Common myeloid progenitor, CD34-positive (primary cell): ENCODE data around the gene MT1HL1.
"Not testable (repeated sequence)": the region's sequence is repeated elsewhere in the genome, so short reads cannot be mapped to it uniquely, and the experiment has no call there.

Source experiments
- CTCF ChIA-PET: fragments of 350-600 bp; sonication (Branson Sonifier 250); formaldehyde crosslinking; loops from one replicate; lab custom pipeline; 2021; ENCODE audit warnings: antibody characterized with exemption; lab: Charles Lee
- POLR2A ChIA-PET: fragments of 350-600 bp; sonication (Branson Sonifier 250); formaldehyde crosslinking; loops from one replicate; lab custom pipeline; 2021; ENCODE audit warnings: antibody characterized with exemption; lab: Charles Lee
- DNase-seq, 3 donors: peaks; one replicate each; pipeline versions ENCODE4 v3.0.0 to v3.0.0-alpha.2; 2013
- H3K27ac ChIP-seq, 2 experiments: 1 replicate in 1 of 2; 2 replicates in 1 of 2; pipeline ENCODE4 v1.7.0; 2013; ENCODE audit warnings: inconsistent platforms in 2 of 2, low read length in 2 of 2, mild to moderate bottlenecking in 2 of 2, low read depth in 1 of 2, moderate library complexity in 1 of 2; ENCODE audit not compliant: severe bottlenecking in 2 of 2, insufficient read depth in 1 of 2, poor library complexity in 1 of 2
- H3K27me3 ChIP-seq, 5 experiments: replicated peaks in 2 of 5; 1 replicate in 3 of 5; 2 replicates in 2 of 5; pipeline versions ENCODE4 v1.6.1 to v1.7.0; 2013; ENCODE audit warnings: low read length in 4 of 5, mild to moderate bottlenecking in 2 of 5, moderate library complexity in 2 of 5, inconsistent platforms in 1 of 5; ENCODE audit not compliant: insufficient read depth in 5 of 5, control insufficient read depth in 4 of 5
- H3K36me3 ChIP-seq, 4 experiments: 1 replicate in 2 of 4; 2 replicates in 2 of 4; pipeline versions ENCODE4 v1.6.1 to v1.7.0; 2013; ENCODE audit warnings: low read length in 3 of 4, control low read depth in 1 of 4, mild to moderate bottlenecking in 1 of 4; ENCODE audit not compliant: control insufficient read depth in 4 of 4, insufficient read depth in 4 of 4
- H3K4me1 ChIP-seq, 4 experiments: 1 replicate in 3 of 4; 2 replicates in 1 of 4; pipeline versions ENCODE4 v1.6.1 to v1.7.1; 2013; ENCODE audit warnings: low read length in 3 of 4, mild to moderate bottlenecking in 3 of 4, control low read depth in 1 of 4, inconsistent platforms in 1 of 4, moderate library complexity in 1 of 4; ENCODE audit not compliant: control insufficient read depth in 4 of 4, insufficient read depth in 4 of 4; ENCODE audit errors: control extremely low read depth in 1 of 4
- H3K4me3 ChIP-seq, 7 experiments: 1 replicate in 4 of 7; 2 replicates in 3 of 7; pipeline versions ENCODE4 v1.5.1 to v1.7.0; 2013; ENCODE audit warnings: mild to moderate bottlenecking in 7 of 7, low read length in 6 of 7, moderate library complexity in 6 of 7, inconsistent platforms in 2 of 7, low read depth in 2 of 7, control low read depth in 1 of 7; ENCODE audit not compliant: insufficient read depth in 4 of 7, control insufficient read depth in 1 of 7; ENCODE audit errors: extremely low read depth in 1 of 7
- H3K9me3 ChIP-seq, 5 experiments: 1 replicate in 4 of 5; 2 replicates in 1 of 5; pipeline versions ENCODE4 v1.6.1 to v1.7.1; 2013; ENCODE audit warnings: low read length in 4 of 5, mild to moderate bottlenecking in 2 of 5, inconsistent platforms in 1 of 5, low read depth in 1 of 5, moderate library complexity in 1 of 5; ENCODE audit not compliant: control insufficient read depth in 4 of 5, insufficient read depth in 2 of 5; ENCODE audit errors: control extremely low read depth in 1 of 5
- WGBS: methylation state at CpG from one replicate; pipeline ENCODE4 v1.1.5; 2013; ENCODE audit not compliant: insufficient coverage; 5-methylcytosine and 5-hydroxymethylcytosine counted together

The MT1HL1 gene

DNA sequence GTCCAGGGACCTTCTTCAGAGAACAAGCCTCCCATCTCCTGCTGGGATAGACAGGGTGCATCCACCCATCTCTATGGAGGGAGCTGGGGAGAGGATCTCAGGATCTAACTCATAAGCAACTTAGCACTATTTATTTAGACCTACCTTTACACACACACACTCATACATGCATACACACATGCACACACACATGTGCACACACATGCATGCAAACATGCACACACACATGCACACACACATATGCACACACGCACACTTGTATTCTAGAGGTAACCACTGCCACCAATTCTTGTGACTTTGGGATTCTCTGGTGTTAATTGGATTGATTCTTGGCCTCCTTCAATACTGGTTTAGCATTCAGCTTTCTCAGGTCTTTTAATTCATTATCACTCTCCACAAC, 9.8 kb downstream of the MT1HL1 start:
- DNase-seq, result no peak
- 80% methylated on average over 1 of the region's 1 CpG for whole genome bisulfite sequencing
- no peak overlapping the region for H3K4me3 ChIP-seq
- peaks cover 0 to 9% (median 0%) of the 10 kb centered on the region in 5 experiments for H3K27me3 ChIP-seq
- H3K27ac ChIP-seq, result no peak overlapping the region
- ChIA-PET POLR2A (no interaction called here), CTCF (no interaction called here)
- H3K9me3 ChIP-seq, result peaks cover 0 to 2% (median 0%) of the 10 kb centered on the region in 5 experiments
- no peaks in the 10 kb centered on the region for H3K4me1 ChIP-seq
- no peaks in the 10 kb centered on the region for H3K36me3 ChIP-seq

- H3K9me3 ChIP-seq, result peaks cover 0 to 2% (median 0%) of the 10 kb centered on the region in 5 experiments
- H3K36me3 ChIP-seq, result no peaks in the 10 kb centered on the region
- no peak for DNase-seq
- POLR2A ChIA-PET, result no interaction called here
- H3K4me1 ChIP-seq, result no peaks in the 10 kb centered on the region
- peaks cover 0 to 4% (median 0%) of the 10 kb centered on the region in 5 experiments for H3K27me3 ChIP-seq
- H3K27ac ChIP-seq, result no peak overlapping the region
- 92% methylated on average over 4 of the region's 8 CpGs for WGBS
- CTCF ChIA-PET, result no interaction called here
- no peak overlapping the region for H3K4me3 ChIP-seq
These were observed 11.8 kb downstream of the MT1HL1 start for GRCh38 chr1:236992449-236992848.

DNA sequence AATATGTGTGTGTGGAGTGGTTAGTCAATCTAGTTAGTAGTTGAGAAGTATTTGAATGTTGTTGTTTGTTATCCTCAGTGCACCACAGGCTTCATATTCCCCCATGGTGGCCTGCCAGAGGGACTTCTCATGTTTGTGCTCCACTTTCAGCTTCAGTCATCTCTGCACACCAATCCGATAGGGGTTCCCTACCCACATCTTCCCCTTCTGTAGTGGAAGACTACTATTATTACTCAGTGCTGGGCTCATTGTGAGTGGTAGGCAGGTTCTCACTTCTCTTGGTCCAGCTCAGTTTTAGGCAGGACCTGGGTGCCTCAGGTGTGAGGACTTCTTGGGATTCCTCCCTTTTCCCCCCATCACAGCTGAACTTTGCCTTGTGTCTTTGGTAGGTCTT, 14.2 kb downstream of the MT1HL1 start:
- WGBS, result no CpG with 5 or more reads among the region's 1 CpG
- no peak for DNase-seq
- Histone ChIP-seq H3K4me1 (no peaks in the 10 kb centered on the region), H3K27me3 (no peaks in the 10 kb centered on the region), H3K36me3 (no peaks in the 10 kb centered on the region), H3K9me3 (peaks cover 0 to 2% (median 0%) of the 10 kb centered on the region in 5 experiments), H3K4me3 (no peak overlapping the region), H3K27ac (no peak overlapping the region)
- ChIA-PET CTCF (no interaction called here), POLR2A (no interaction called here)

- CTCF ChIA-PET, result no interaction called here
- 92% methylated on average over 1 of the region's 3 CpGs for WGBS
- POLR2A ChIA-PET, result no interaction called here
These were observed 14.8 kb downstream of the MT1HL1 start for GRCh38 chr1:236989290-236990051.

DNA sequence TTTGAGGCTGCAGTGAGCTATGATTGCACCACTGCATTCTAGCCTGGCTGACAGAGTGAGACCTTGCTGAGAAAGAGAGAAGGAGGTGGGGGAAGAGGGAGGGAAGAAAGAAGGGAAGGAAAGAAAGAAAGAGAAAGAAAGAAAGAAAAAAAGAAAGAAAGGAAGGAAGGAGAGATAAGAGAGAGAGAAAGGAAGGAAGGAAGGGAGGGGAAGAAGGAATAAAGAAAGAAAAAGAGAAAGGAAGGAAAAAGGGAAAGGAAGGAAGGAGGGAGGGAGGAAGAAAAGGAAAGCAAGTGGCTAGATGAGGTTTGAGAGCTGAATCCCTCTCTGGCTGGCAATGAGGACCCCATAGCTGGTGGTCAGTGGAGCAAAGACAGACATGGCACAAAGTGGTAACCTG, 20.4 kb downstream of the MT1HL1 start:
- no peaks in the 10 kb centered on the region for H3K27me3 ChIP-seq
- no peaks in the 10 kb centered on the region for H3K4me1 ChIP-seq
- ChIA-PET POLR2A (no interaction called here), CTCF (interaction anchor here (1.4 kb wide), 1 partner anchor 12 kb away, joined by 4 read pairs; no protein-coding TSS in a partner anchor)
- no peak overlapping the region for H3K27ac ChIP-seq
- DNase-seq, result no peak
- H3K9me3 ChIP-seq, result no peaks in the 10 kb centered on the region
- H3K36me3 ChIP-seq, result no peaks in the 10 kb centered on the region
- no peak overlapping the region for H3K4me3 ChIP-seq

More at GRCh38 chr1:236989290-236990051, 14.8 kb downstream of the MT1HL1 start:
- peaks cover 0 to 2% (median 0%) of the 10 kb centered on the region in 5 experiments for H3K9me3 ChIP-seq
- H3K4me3 ChIP-seq, result no peak overlapping the region
- no peaks in the 10 kb centered on the region for H3K36me3 ChIP-seq
- H3K27me3 ChIP-seq, result no peaks in the 10 kb centered on the region
- no peak for DNase-seq
- no peak overlapping the region for H3K27ac ChIP-seq
- H3K4me1 ChIP-seq, result no peaks in the 10 kb centered on the region

- H3K27ac ChIP-seq, result no peak overlapping the region
- H3K27me3 ChIP-seq, result no peaks in the 10 kb centered on the region
- no peaks in the 10 kb centered on the region for H3K36me3 ChIP-seq
- CTCF ChIA-PET, result no interaction called here
- no CpG with 5 or more reads among the region's 1 CpG for WGBS
- H3K4me3 ChIP-seq, result no peak overlapping the region
- DNase-seq, result no peak
- POLR2A ChIA-PET, result no interaction called here
- no peaks in the 10 kb centered on the region for H3K4me1 ChIP-seq
- H3K9me3 ChIP-seq, result no peaks in the 10 kb centered on the region
These were observed 21.9 kb downstream of the MT1HL1 start for GRCh38 chr1:236982380-236982779.

- H3K4me3 ChIP-seq, CTCF ChIA-PET, DNase-seq, H3K27me3 ChIP-seq, H3K27ac ChIP-seq, H3K4me1 ChIP-seq, H3K36me3 ChIP-seq, H3K9me3 ChIP-seq: not testable (repeated sequence)
- POLR2A ChIA-PET, result interaction anchor here (0.7 kb wide), 1 partner anchor 160 kb away, joined by 4 read pairs; no protein-coding TSS in a partner anchor
- WGBS, result 99% methylated on average over 14 of the region's 20 CpGs
These were observed 22.8 kb downstream of the MT1HL1 start for GRCh38 chr1:236981431-236981830.
